ENCODE results near the gene DRD4.

- TF ChIP-seq CTCF (IDR thresholded peaks at IDR 0.05; ENCODE audit: control extremely low read depth in 1 of 3, insufficient read depth in 1 of 3, low read depth in 1 of 3, low read length in 3 of 3): no peak
- TF ChIP-seq SIN3A (conservative IDR thresholded peaks at IDR 0.05 in 1 of 2, IDR thresholded peaks at IDR 0.05 in 1 of 2; ENCODE audit: low read depth in 1 of 2, low read length in 2 of 2): no peak
- no peak for TF ChIP-seq E2F6 (IDR thresholded peaks at IDR 0.05)
- no peak for TF ChIP-seq CHD2 (IDR thresholded peaks at IDR 0.05; ENCODE audit: low read length)
- TF ChIP-seq POLR2A (IDR thresholded peaks at IDR 0.05; ENCODE audit: control extremely low read depth in 1 of 2, low read depth in 2 of 2, low read length in 2 of 2): no peak
- no peak for TF ChIP-seq NANOG (IDR thresholded peaks at IDR 0.05; ENCODE audit: insufficient read depth, low read depth, low read length, poor library complexity, severe bottlenecking)
- TF ChIP-seq GABPA (IDR thresholded peaks at IDR 0.05; ENCODE audit: borderline replicate concordance, insufficient read depth, low read length): no peak
- no peak for TF ChIP-seq RAD21 (IDR thresholded peaks at IDR 0.05 in 1 of 2, conservative IDR thresholded peaks at IDR 0.05 in 1 of 2; ENCODE audit: low read depth in 2 of 2, low read length in 2 of 2)
- no peak for TF ChIP-seq SP4 (IDR thresholded peaks at IDR 0.05; ENCODE audit: low read length)
- no peak for TF ChIP-seq ATF2 (IDR thresholded peaks at IDR 0.05; ENCODE audit: low read length)
- TF ChIP-seq RNF2 (IDR thresholded peaks at IDR 0.05; ENCODE audit: borderline replicate concordance, low read depth, low read length, missing control alignments, poor library complexity, severe bottlenecking): no peak
- no peak for TF ChIP-seq POLR2AphosphoS5 (IDR thresholded peaks at IDR 0.05; ENCODE audit: low read depth, low read length)
- TF ChIP-seq CTBP2 (IDR thresholded peaks at IDR 0.05; ENCODE audit: borderline replicate concordance, insufficient read depth, insufficient read length, low read length): no peak
- no peak for TF ChIP-seq EZH2 (IDR thresholded peaks at IDR 0.05; ENCODE audit: low read depth, low read length, severe bottlenecking)
Observed at GRCh38 chr11:601573-602245, 35.4 kb upstream of the DRD4 start.

Data from H1 (cell line).